WERI-Rb-1 (cell line): Measurements from ENCODE around the gene FNDC11.

Source experiments
- DNase-seq: peaks from one replicate; pipeline ENCODE4 v3.0.0-alpha.2; 2020
- H3K27ac ChIP-seq: fragments of 250-450 bp; sonication (Bioruptor Pico); 2 replicates; pipeline ENCODE4 v1.5.1; 2020; ENCODE audit warnings: mild to moderate bottlenecking, moderate library complexity
- H3K27me3 ChIP-seq: fragments of 250-450 bp; sonication (Bioruptor Pico); 2 replicates; pipeline ENCODE4 v1.5.1; 2021; ENCODE audit warnings: mild to moderate bottlenecking, low read depth, moderate library complexity; ENCODE audit not compliant: insufficient read depth, severe bottlenecking
- H3K36me3 ChIP-seq: fragments of 250-450 bp; sonication (Bioruptor Pico); 2 replicates; pipeline ENCODE4 v1.5.1; 2020; ENCODE audit warnings: mild to moderate bottlenecking, moderate library complexity
- H3K4me3 ChIP-seq: 2 replicates; pipeline ENCODE4 v1.5.1; 2011; ENCODE audit warnings: low read depth, mild to moderate bottlenecking, control low read depth, low read length
- H3K9me3 ChIP-seq: fragments of 250-450 bp; sonication (Bioruptor Pico); 2 replicates; pipeline ENCODE4 v1.5.1; 2021; ENCODE audit warnings: mild to moderate bottlenecking, moderate library complexity; ENCODE audit not compliant: severe bottlenecking
- CTCF ChIP-seq: IDR thresholded peaks from 2 replicates; pipeline ENCODE4 v1.5.1; 2011; ENCODE audit warnings: low read depth, mild to moderate bottlenecking, control low read depth, inconsistent platforms, low read length

Gene FNDC11

DNA sequence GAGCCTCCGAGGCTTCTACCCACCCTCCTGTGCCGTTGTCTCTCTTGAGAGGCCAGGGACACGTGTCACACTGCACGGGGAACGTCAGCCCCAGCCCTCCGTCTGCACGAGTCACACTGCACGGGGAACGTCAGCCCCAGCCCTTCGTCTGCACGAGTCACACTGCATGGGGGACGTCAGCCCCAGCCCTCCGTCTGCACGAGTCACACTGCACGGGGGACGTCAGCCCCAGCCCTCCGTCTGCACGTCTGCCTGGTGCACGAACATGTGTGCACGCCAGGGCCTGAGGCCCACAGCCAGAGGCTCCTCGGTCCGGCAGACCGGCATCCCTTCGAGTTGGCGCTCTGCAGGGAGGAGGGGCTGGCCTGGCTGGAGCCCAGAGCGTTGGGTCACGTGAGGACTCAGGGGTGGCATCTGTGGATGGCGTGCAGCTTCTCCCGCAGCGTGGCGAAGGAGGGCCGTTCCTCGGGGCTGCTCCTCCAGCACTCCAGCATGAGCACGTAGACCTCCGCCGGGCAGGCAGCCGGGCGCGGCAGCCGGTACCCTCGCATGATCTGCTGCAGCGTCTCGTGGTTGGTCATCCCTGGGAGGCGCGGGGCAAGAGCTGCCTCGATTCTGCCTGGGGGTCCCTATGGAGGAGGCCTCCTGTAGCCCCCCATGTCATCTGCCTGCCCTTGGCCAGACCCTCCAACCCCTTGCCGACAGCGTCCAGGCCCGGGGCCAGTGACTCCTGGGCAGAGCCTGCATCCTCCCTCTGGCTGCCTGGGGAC is 13.4 kb upstream of the FNDC11 start:
- Histone ChIP-seq H3K9me3 (no peaks in the 10 kb centered on the region), H3K27me3 (no peaks in the 10 kb centered on the region), H3K36me3 (no peaks in the 10 kb centered on the region), H3K4me3 (no peak overlapping the region), H3K27ac (no peak overlapping the region)
- TF ChIP-seq CTCF, result no peak
- no peak for DNase-seq

DNA sequence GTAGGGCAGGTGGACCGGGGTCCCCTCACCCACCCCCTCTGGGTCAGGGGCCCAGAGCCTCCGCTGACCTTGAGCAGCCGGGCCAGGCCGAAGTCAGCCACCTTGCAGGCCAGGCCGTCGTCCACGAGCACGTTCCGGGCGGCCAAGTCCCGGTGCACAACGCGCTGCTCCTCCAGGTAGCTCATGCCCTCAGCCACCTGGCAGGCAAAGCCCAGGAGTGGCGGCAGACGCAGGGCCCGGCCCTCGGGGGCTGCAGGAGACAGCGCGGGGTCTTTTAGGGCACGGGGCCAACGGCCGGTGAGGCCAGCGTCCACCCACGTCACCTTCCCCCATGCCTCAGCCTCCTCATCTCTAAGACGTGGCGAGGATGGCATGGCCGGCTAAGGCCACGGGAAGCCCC is 12.6 kb upstream of the FNDC11 start:
- Histone ChIP-seq H3K4me3 (no peak overlapping the region), H3K9me3 (no peaks in the 10 kb centered on the region), H3K27ac (peak overlapping the region; percentile 48), H3K36me3 (no peaks in the 10 kb centered on the region), H3K27me3 (no peaks in the 10 kb centered on the region)
- no peak for TF ChIP-seq CTCF
- DNase-seq, result no peak

DNA sequence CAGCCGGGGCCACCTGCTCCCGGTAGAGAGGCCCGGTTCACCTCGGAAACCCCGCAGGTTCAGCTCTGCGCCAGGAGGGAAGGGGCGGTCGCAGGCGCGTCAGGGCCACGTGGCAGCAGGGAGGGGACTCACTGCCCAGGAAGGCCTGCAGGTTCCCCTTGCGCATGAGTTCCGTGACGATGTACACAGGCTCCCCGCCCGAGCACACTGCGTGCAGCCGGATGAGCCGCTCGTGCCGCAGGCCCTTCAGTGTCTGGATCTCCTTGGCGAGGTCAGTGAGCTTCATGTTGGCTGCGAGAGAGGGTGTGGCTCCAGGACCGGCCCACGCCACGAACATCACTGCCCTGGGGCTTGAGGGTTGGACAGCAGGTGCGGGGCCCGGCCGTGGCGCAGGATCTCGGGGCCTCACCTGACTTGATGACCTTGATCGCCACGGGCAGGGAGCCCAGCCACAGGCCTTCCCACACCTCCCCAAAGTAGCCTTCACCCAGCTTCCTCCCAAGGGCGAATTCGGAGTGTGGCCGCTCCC is 11.9 kb upstream of the FNDC11 start:
- Histone ChIP-seq H3K27ac (peak overlapping the region; percentile 48), H3K27me3 (no peaks in the 10 kb centered on the region), H3K4me3 (no peak overlapping the region), H3K36me3 (no peaks in the 10 kb centered on the region), H3K9me3 (no peaks in the 10 kb centered on the region)
- no peak for TF ChIP-seq CTCF
- DNase-seq, result peak; percentile 59

- Histone ChIP-seq H3K27ac (no peak overlapping the region; the same call in 1 of the 2 replicates), H3K4me3 (no peak overlapping the region), H3K27me3 (no peaks in the 10 kb centered on the region), H3K36me3 (no peaks in the 10 kb centered on the region), H3K9me3 (no peaks in the 10 kb centered on the region)
- no peak for DNase-seq
- TF ChIP-seq CTCF, result no peak
These were observed 11.3 kb upstream of the FNDC11 start for GRCh38 chr20:63542696-63543095.

GRCh38 chr20:63543131-63543530 is 10.8 kb upstream of the FNDC11 start:
- Histone ChIP-seq H3K27me3 (no peaks in the 10 kb centered on the region), H3K4me3 (no peak overlapping the region), H3K36me3 (no peaks in the 10 kb centered on the region), H3K9me3 (no peaks in the 10 kb centered on the region), H3K27ac (no peak overlapping the region)
- no peak for TF ChIP-seq CTCF
- DNase-seq, result no peak
